HUES64 (cell line): ENCODE data around the gene CIITA.

Source experiments
- H3K27ac ChIP-seq: 2 replicates; pipeline ENCODE4 v1.7.0; 2013; ENCODE audit warnings: low read depth, low read length, inconsistent platforms
- H3K27me3 ChIP-seq: 2 replicates; pipeline ENCODE4 v1.6.1; 2013; ENCODE audit warnings: mild to moderate bottlenecking, low read length; ENCODE audit not compliant: insufficient read depth
- H3K36me3 ChIP-seq: 2 replicates; pipeline ENCODE4 v1.6.1; 2013; ENCODE audit warnings: mild to moderate bottlenecking, low read length; ENCODE audit not compliant: insufficient read depth
- H3K4me1 ChIP-seq: 2 replicates; pipeline ENCODE4 v1.6.1; 2013; ENCODE audit warnings: mild to moderate bottlenecking, low read length, moderate library complexity; ENCODE audit not compliant: insufficient read depth
- H3K4me3 ChIP-seq: 2 replicates; pipeline ENCODE4 v1.5.1; 2013; ENCODE audit warnings: mild to moderate bottlenecking, low read length, moderate library complexity
- H3K9ac ChIP-seq: 2 replicates; pipeline ENCODE4 v1.6.1; 2013; ENCODE audit warnings: mild to moderate bottlenecking, low read depth, low read length
- H3K9me3 ChIP-seq: 2 replicates; pipeline ENCODE4 v1.6.1; 2013; ENCODE audit warnings: low read depth, low read length; ENCODE audit not compliant: insufficient read depth
- WGBS: fragments of 150-250, 120-280 bp; methylation state at CpG from one replicate; pipeline ENCODE4 v1.1.7; 2013; ENCODE audit warnings: missing lambda C conversion rate; 5-methylcytosine and 5-hydroxymethylcytosine counted together

CIITA gene

GRCh38 chr16:10852286-10852685 lies 24.7 kb upstream of the CIITA start:
- Histone ChIP-seq H3K4me1 (no peaks in the 10 kb centered on the region), H3K4me3 (no peak overlapping the region), H3K27me3 (no peaks in the 10 kb centered on the region), H3K27ac (no peak overlapping the region), H3K9ac (no peak overlapping the region), H3K36me3 (no peaks in the 10 kb centered on the region), H3K9me3 (no peaks in the 10 kb centered on the region)
- WGBS = 90% methylated on average over 4 of the region's 4 CpGs

GRCh38 chr16:10852948-10853347 lies 24.1 kb upstream of the CIITA start:
- Histone ChIP-seq H3K4me3 (no peak overlapping the region), H3K9me3 (no peaks in the 10 kb centered on the region), H3K36me3 (no peaks in the 10 kb centered on the region), H3K27ac (no peak overlapping the region), H3K4me1 (no peaks in the 10 kb centered on the region), H3K9ac (no peak overlapping the region), H3K27me3 (no peaks in the 10 kb centered on the region)
- WGBS = 93% methylated on average over 5 of the region's 5 CpGs

- Histone ChIP-seq H3K27me3 (no peaks in the 10 kb centered on the region), H3K9ac (no peak overlapping the region), H3K9me3 (no peaks in the 10 kb centered on the region), H3K36me3 (no peaks in the 10 kb centered on the region), H3K4me1 (no peaks in the 10 kb centered on the region), H3K4me3 (no peak overlapping the region), H3K27ac (no peak overlapping the region)
- WGBS = 97% methylated on average over 2 of the region's 2 CpGs
Observed at GRCh38 chr16:10856042-10856441, 21.0 kb upstream of the CIITA start.

- Histone ChIP-seq H3K4me1 (no peaks in the 10 kb centered on the region), H3K36me3 (no peaks in the 10 kb centered on the region), H3K9ac (no peak overlapping the region), H3K27me3 (no peaks in the 10 kb centered on the region), H3K27ac (no peak overlapping the region), H3K4me3 (no peak overlapping the region), H3K9me3 (no peaks in the 10 kb centered on the region)
- 95% methylated on average over 1 of the region's 1 CpG for WGBS
Observed at GRCh38 chr16:10858203-10858602, 18.8 kb upstream of the CIITA start.

GRCh38 chr16:10859020-10859419 lies 18.0 kb upstream of the CIITA start:
- no peaks in the 10 kb centered on the region for H3K36me3 ChIP-seq
- no peak overlapping the region for H3K9ac ChIP-seq
- no peaks in the 10 kb centered on the region for H3K27me3 ChIP-seq
- H3K27ac ChIP-seq = no peak overlapping the region
- H3K4me1 ChIP-seq = no peaks in the 10 kb centered on the region
- whole genome bisulfite sequencing = 45% methylated on average over 2 of the region's 2 CpGs
- H3K9me3 ChIP-seq = no peaks in the 10 kb centered on the region
- no peak overlapping the region for H3K4me3 ChIP-seq

- 90% methylated on average over 5 of the region's 6 CpGs for WGBS
- H3K27ac ChIP-seq = no peak overlapping the region
- H3K9ac ChIP-seq = no peak overlapping the region
- no peaks in the 10 kb centered on the region for H3K36me3 ChIP-seq
- no peaks in the 10 kb centered on the region for H3K27me3 ChIP-seq
- H3K4me3 ChIP-seq = no peak overlapping the region
- no peaks in the 10 kb centered on the region for H3K9me3 ChIP-seq
- no peaks in the 10 kb centered on the region for H3K4me1 ChIP-seq
Observed at GRCh38 chr16:10859658-10860057, 17.3 kb upstream of the CIITA start.

GRCh38 chr16:10862438-10862837 lies 14.6 kb upstream of the CIITA start:
- 89% methylated on average over 2 of the region's 2 CpGs for WGBS
- H3K27ac ChIP-seq = no peak overlapping the region

GRCh38 chr16:10865991-10866966 lies 10.7 kb upstream of the CIITA start:
- H3K9me3 ChIP-seq = no peaks in the 10 kb centered on the region
- H3K4me1 ChIP-seq = no peaks in the 10 kb centered on the region
- H3K9ac ChIP-seq = no peak overlapping the region
- WGBS = 96% methylated on average over 13 of the region's 13 CpGs
- no peaks in the 10 kb centered on the region for H3K36me3 ChIP-seq
- H3K27ac ChIP-seq = no peak overlapping the region
- H3K4me3 ChIP-seq = no peak overlapping the region
- no peaks in the 10 kb centered on the region for H3K27me3 ChIP-seq

More at GRCh38 chr16:10862438-10862837, 14.6 kb upstream of the CIITA start:
- Histone ChIP-seq H3K27me3 (no peaks in the 10 kb centered on the region), H3K4me3 (no peak overlapping the region), H3K9ac (no peak overlapping the region), H3K36me3 (no peaks in the 10 kb centered on the region), H3K4me1 (no peaks in the 10 kb centered on the region), H3K9me3 (no peaks in the 10 kb centered on the region)

- H3K9ac ChIP-seq = no peak overlapping the region
- no peak overlapping the region for H3K4me3 ChIP-seq
- no peaks in the 10 kb centered on the region for H3K27me3 ChIP-seq
- WGBS = 92% methylated on average over 6 of the region's 6 CpGs
- no peaks in the 10 kb centered on the region for H3K36me3 ChIP-seq
- H3K4me1 ChIP-seq = no peaks in the 10 kb centered on the region
- H3K27ac ChIP-seq = no peak overlapping the region
- no peaks in the 10 kb centered on the region for H3K9me3 ChIP-seq
Observed at GRCh38 chr16:10867199-10867598, 9.8 kb upstream of the CIITA start.

- 94% methylated on average over 6 of the region's 6 CpGs for WGBS
- Histone ChIP-seq H3K27me3 (no peaks in the 10 kb centered on the region), H3K27ac (no peak overlapping the region), H3K36me3 (no peaks in the 10 kb centered on the region), H3K9me3 (no peaks in the 10 kb centered on the region), H3K4me3 (no peak overlapping the region), H3K4me1 (no peaks in the 10 kb centered on the region), H3K9ac (no peak overlapping the region)
Observed at GRCh38 chr16:10868104-10868595, 8.9 kb upstream of the CIITA start.

GRCh38 chr16:10868596-10869469 lies 8.2 kb upstream of the CIITA start:
- no peaks in the 10 kb centered on the region for H3K27me3 ChIP-seq
- no peaks in the 10 kb centered on the region for H3K9me3 ChIP-seq
- no peaks in the 10 kb centered on the region for H3K36me3 ChIP-seq
- WGBS = 88% methylated on average over 13 of the region's 13 CpGs
- no peak overlapping the region for H3K27ac ChIP-seq
- H3K4me1 ChIP-seq = no peaks in the 10 kb centered on the region
- H3K9ac ChIP-seq = no peak overlapping the region
- no peak overlapping the region for H3K4me3 ChIP-seq
